PC-3 (cell line): ENCODE data around the gene QRICH1. TPM values are rescaled to one million over a fixed set of nuclear protein-coding genes. Genes with fewer than 3 reads are reported as not detected.

Experiments used
- ATAC-seq: fragments of 200-7000 bp; cut with Tn5 transposase; 2 replicates; pipeline ENCODE4 v1.9.1; 2020; ENCODE audit warnings: mild to moderate bottlenecking, moderate library complexity
- BruUV-seq: library from RNA; stranded (reverse); fragments of 400-500 nt; replicated peaks from 2 replicates; lab custom pipeline; 2021; lab: Mats Ljungman, UMichigan
- CTCF ChIA-PET: fragments of 300-600 bp; sonication (Branson Sonifier 250); formaldehyde crosslinking; loops from one replicate; lab custom pipeline; 2022; ENCODE audit warnings: antibody characterized with exemption; lab: Charles Lee
- POLR2A ChIA-PET: fragments of 300-600 bp; sonication (Branson Sonifier 250); formaldehyde crosslinking; loops from one replicate; lab custom pipeline; 2022; ENCODE audit warnings: antibody characterized with exemption; ENCODE audit not compliant: unreplicated experiment; lab: Charles Lee
- DNase-seq: peaks from one replicate; pipeline ENCODE4 v3.0.0-alpha.2; 2015
- H2AFZ ChIP-seq: fragments of 300-600 bp; sonication (generic); 2 replicates; pipeline ENCODE4 v1.6.0; 2016; ENCODE audit warnings: antibody characterized with exemption, low read length
- H3F3A ChIP-seq: fragments of 300-600 bp; sonication (generic); one replicate; pipeline ENCODE4 v1.6.0; 2017; ENCODE audit warnings: antibody characterized with exemption, low read length, control low read depth, mild to moderate bottlenecking; ENCODE audit not compliant: unreplicated experiment
- H3K27ac ChIP-seq: fragments of 300-600 bp; sonication (generic); 2 replicates; pipeline ENCODE4 v1.5.1; 2016; ENCODE audit warnings: mild to moderate bottlenecking, low read length
- H3K27me3 ChIP-seq: fragments of 300-600 bp; sonication (generic); 2 replicates; pipeline ENCODE4 v1.6.1; 2016; ENCODE audit warnings: low read length, mixed read lengths
- H3K36me3 ChIP-seq: fragments of 300-600 bp; sonication (generic); 2 replicates; pipeline ENCODE4 v1.6.1; 2016; ENCODE audit warnings: low read depth, mixed run types, low read length, mixed read lengths
- H3K4me1 ChIP-seq: fragments of 300-600 bp; sonication (generic); 2 replicates; pipeline ENCODE4 v1.5.1; 2016; ENCODE audit warnings: low read length; ENCODE audit not compliant: insufficient read depth
- H3K4me2 ChIP-seq: fragments of 300-600 bp; sonication (generic); 2 replicates; pipeline ENCODE4 v1.6.0; 2016; ENCODE audit warnings: low read length
- H3K4me3 ChIP-seq: fragments of 300-600 bp; sonication (generic); 2 replicates; pipeline ENCODE4 v1.5.1; 2016; ENCODE audit warnings: mild to moderate bottlenecking, low read length, mixed read lengths
- H3K79me2 ChIP-seq: fragments of 300-600 bp; sonication (generic); 2 replicates; pipeline ENCODE4 v1.6.1; 2017; ENCODE audit warnings: low read length, mixed read lengths
- H3K9ac ChIP-seq: fragments of 300-600 bp; sonication (generic); 2 replicates; pipeline ENCODE4 v1.6.0; 2016; ENCODE audit warnings: mild to moderate bottlenecking, low read length
- H3K9me2 ChIP-seq: fragments of 300-600 bp; sonication (generic); replicated peaks from 2 replicates; pipeline ENCODE4 v1.6.1; 2016; ENCODE audit warnings: mixed run types, low read length, mixed read lengths
- H3K9me3 ChIP-seq: fragments of 300-600 bp; sonication (generic); 2 replicates; pipeline ENCODE4 v1.6.1; 2016; ENCODE audit warnings: low read length, mixed read lengths
- H4K20me1 ChIP-seq: fragments of 300-600 bp; sonication (generic); 2 replicates; pipeline ENCODE4 v1.6.1; 2016; ENCODE audit warnings: low read length, mixed read lengths
- CTCF ChIP-seq: fragments of 300-600 bp; sonication (generic); conservative IDR thresholded peaks from 2 replicates; pipeline ENCODE4 v1.5.1; 2017; ENCODE audit warnings: antibody characterized with exemption, low read depth, mild to moderate bottlenecking, low read length
- EZH2 ChIP-seq: fragments of 300-600 bp; sonication (generic); IDR thresholded peaks from one replicate; pipeline ENCODE4 v1.6.1; 2017; ENCODE audit warnings: antibody characterized with exemption, mild to moderate bottlenecking, low read length; ENCODE audit not compliant: unreplicated experiment
- EZH2phosphoT487 ChIP-seq: fragments of 300-600 bp; sonication (generic); IDR thresholded peaks from 2 replicates; pipeline ENCODE4 v1.6.1; 2018; ENCODE audit warnings: mild to moderate bottlenecking, antibody characterized with exemption, low read length, borderline replicate concordance
- intact Hi-C: fragments of 100-400 bp; cut with micrococcal nuclease; formaldehyde crosslinking; loops from 2 replicates; pipeline ENCODE4 v1.9.0; 2023
- total RNA-seq: library from RNA; depleted of rRNA; stranded (reverse); fragments of >200 nt; gene quantifications from 2 replicates; pipeline ENCODE4 v1.2.3, GENCODE V29; 2014

Gene QRICH1
- total RNA-seq, 1 experiment from 2014 or later = 90.2 TPM

- Histone ChIP-seq H3K4me3 (no peak overlapping the region), H2AFZ (no peak overlapping the region), H3K9ac (no peak overlapping the region), H3K27ac (no peak overlapping the region), H3K4me1 (peaks cover 15% of the 10 kb centered on the region), H3K9me2 (no peaks in the 10 kb centered on the region), H3F3A (peaks cover 7% of the 10 kb centered on the region), H4K20me1 (no peaks in the 10 kb centered on the region), H3K36me3 (peaks cover 12% of the 10 kb centered on the region; the same call in 1 of the 2 replicates), H3K27me3 (no peaks in the 10 kb centered on the region), H3K79me2 (peaks cover 20% of the 10 kb centered on the region), H3K4me2 (no peak overlapping the region), H3K9me3 (no peaks in the 10 kb centered on the region)
- DNase-seq (no peak), ATAC-seq (no peak)
- BruUV-seq = no TSS peak
- TF ChIP-seq EZH2phosphoT487 (no peak), CTCF (no peak), EZH2 (no peak)
- ChIA-PET CTCF (no interaction called here), POLR2A (no interaction called here)
- intact Hi-C loops = no loop called here
These were observed 29.1 kb upstream of the QRICH1 start for GRCh38 chr3:49122886-49123545.

- DNase-seq = no peak
- H3K27me3 ChIP-seq = no peaks in the 10 kb centered on the region
- ChIA-PET POLR2A (no interaction called here), CTCF (no interaction called here)
- BruUV-seq = no TSS peak
- H3F3A ChIP-seq = peaks cover 7% of the 10 kb centered on the region
- no peak overlapping the region for H3K27ac ChIP-seq
- no peaks in the 10 kb centered on the region for H4K20me1 ChIP-seq
- intact Hi-C loops = no loop called here
- H3K9ac ChIP-seq = no peak overlapping the region
- no peak for ATAC-seq
- H3K36me3 ChIP-seq = peaks cover 16% of the 10 kb centered on the region
- TF ChIP-seq CTCF (no peak), EZH2 (no peak), EZH2phosphoT487 (no peak)
- peaks cover 20% of the 10 kb centered on the region for H3K79me2 ChIP-seq
- H3K4me1 ChIP-seq = peaks cover 15% of the 10 kb centered on the region
- no peak overlapping the region for H3K4me3 ChIP-seq
- no peak overlapping the region for H2AFZ ChIP-seq
- H3K9me3 ChIP-seq = no peaks in the 10 kb centered on the region
- H3K9me2 ChIP-seq = no peaks in the 10 kb centered on the region
- no peak overlapping the region for H3K4me2 ChIP-seq
These were observed 28.6 kb upstream of the QRICH1 start for GRCh38 chr3:49122451-49122850.

- DNase-seq (no peak), ATAC-seq (no peak)
- Histone ChIP-seq H3K27ac (no peak overlapping the region), H3K4me1 (peaks cover 15% of the 10 kb centered on the region), H3K9ac (no peak overlapping the region), H3K9me3 (no peaks in the 10 kb centered on the region), H3K4me2 (no peak overlapping the region), H3K4me3 (no peak overlapping the region), H4K20me1 (no peaks in the 10 kb centered on the region), H3K27me3 (no peaks in the 10 kb centered on the region), H2AFZ (no peak overlapping the region), H3K36me3 (peaks cover 21% of the 10 kb centered on the region), H3F3A (peaks cover 7% of the 10 kb centered on the region), H3K79me2 (peaks cover 20% of the 10 kb centered on the region), H3K9me2 (no peaks in the 10 kb centered on the region)
- POLR2A ChIA-PET = no interaction called here
- intact Hi-C loops = no loop called here
- TF ChIP-seq EZH2phosphoT487 (no peak), CTCF (no peak), EZH2 (no peak)
- no TSS peak for BruUV-seq
- CTCF ChIA-PET = interaction anchor here (0.5 kb wide), 1 partner anchor 49 kb away, joined by 3 read pairs; the partner anchor contains the start of gene KLHDC8B
These were observed 28.2 kb upstream of the QRICH1 start for GRCh38 chr3:49122022-49122421.
